Embryonic facial prominence (tissue), 1 donor: ENCODE results near the gene APEX2.
"Not testable (repeated sequence)": the region's sequence is repeated elsewhere in the genome, so short reads cannot be mapped to it uniquely, and the experiment has no call there.

Experiments used
- DNase-seq: peaks from one replicate; pipeline ENCODE4 v3.0.0-alpha.2; 2016; ENCODE audit errors: extremely low spot score

APEX2 gene, protein sequence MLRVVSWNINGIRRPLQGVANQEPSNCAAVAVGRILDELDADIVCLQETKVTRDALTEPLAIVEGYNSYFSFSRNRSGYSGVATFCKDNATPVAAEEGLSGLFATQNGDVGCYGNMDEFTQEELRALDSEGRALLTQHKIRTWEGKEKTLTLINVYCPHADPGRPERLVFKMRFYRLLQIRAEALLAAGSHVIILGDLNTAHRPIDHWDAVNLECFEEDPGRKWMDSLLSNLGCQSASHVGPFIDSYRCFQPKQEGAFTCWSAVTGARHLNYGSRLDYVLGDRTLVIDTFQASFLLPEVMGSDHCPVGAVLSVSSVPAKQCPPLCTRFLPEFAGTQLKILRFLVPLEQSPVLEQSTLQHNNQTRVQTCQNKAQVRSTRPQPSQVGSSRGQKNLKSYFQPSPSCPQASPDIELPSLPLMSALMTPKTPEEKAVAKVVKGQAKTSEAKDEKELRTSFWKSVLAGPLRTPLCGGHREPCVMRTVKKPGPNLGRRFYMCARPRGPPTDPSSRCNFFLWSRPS

DNA sequence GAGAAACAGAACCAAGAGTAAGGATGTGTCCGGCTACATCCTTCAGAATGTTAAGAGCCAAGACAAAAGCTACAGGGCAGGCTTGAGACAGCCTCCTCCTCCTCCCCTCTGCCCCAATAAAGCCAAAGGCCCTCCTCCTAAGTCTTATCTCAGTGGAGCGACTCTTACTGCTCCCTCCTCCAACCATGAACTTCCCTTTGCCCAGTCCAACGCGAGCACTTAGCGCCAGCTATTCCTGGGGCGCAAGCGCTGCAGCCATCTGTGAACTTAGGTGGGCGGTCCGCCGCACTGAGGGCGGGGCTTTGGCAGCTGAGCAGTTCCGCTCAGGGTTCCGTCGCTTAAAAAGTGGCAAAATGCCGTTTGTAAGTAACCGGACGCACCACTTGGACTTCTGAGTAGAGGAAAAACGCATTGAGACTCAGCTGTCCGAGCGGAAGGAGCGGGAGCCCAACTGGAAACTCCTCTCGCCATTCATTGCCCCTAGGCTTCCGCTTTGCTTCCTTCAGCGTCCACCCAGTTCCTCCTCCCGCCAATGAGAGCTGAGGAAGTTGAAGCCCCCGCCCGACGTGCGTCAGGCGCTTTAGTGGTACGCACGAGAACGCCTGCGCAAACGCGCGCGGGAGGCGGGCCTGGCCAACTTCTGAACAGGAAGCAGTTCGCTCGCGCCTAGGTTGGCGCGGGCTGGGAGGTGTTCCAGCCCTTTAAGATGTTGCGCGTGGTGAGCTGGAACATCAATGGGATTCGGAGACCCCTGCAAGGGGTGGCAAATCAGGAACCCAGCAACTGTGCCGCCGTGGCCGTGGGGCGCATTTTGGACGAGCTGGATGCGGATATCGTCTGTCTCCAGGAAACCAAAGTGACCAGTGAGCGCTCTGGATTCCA is at the start of gene APEX2:
TSS of gene APEX2 (plus strand) at position 647 of the 882 bp plus-strand sequence. CDS start at position 707, 60 bp downstream.
- DNase-seq = peak; percentile 71

GRCh38 chrX:54950730-54951375 is 49.3 kb upstream of the APEX2 start:
- no peak for DNase-seq

- DNase-seq = no peak
Observed at GRCh38 chrX:54961750-54962149, 38.4 kb upstream of the APEX2 start.

- DNase-seq = no peak
Observed at GRCh38 chrX:54964766-54965497, 35.2 kb upstream of the APEX2 start.

DNA sequence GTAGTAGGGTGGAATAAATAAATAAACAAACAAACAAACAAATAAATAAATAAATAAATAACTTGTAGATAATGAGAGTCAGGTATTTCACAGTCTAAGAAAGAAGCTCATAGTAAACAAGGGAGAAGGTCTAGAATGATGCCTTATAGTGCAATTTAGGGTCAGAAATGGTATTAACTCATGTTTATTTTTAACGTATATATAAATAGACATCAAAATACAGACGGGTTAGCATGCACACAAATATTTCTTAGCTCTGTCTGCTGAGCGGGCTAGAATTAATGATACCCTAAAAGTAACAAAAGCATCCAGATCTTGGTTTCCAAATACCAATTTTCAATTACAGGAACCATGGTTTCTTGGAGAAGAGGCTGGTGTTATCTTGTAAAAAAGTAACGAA is 22.8 kb upstream of the APEX2 start:
- no peak for DNase-seq

DNA sequence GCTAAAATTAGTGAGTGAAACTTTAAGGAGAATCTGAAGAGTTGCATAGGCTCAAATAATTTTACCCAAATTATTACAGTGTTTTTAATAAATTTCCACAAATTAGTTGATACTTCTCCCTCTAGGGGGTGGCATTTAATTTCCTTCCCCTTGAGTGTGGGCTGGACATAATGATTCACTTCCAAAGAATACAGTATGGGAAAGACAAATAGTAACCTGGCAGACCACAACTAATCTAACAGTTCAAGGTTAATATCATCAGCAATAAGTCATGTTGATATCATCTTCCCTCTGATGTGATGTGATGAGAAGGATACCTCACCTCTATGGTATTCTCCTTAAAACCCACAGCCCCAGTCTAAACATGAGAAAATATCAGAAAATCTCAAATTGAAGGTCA is 21.7 kb upstream of the APEX2 start:
- no peak for DNase-seq

DNA sequence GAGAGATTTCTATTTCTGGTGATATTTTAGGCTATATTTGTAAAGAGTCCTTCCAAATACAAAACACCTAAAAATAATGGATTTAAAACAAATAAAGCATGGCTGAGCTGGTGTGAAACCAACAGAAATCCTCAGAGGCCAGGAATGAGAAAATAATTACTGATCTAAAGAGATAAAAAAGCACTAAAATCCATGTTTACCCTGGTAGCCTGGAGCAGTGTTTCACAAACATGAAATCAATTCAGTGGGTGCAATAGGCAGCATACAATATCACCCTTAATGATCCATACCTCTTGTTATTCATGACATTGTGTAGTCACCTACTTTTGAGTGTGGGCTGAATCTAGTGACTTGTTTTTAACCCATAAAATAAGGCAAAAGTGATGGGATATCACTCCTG is 20.7 kb upstream of the APEX2 start:
- no peak for DNase-seq

DNA sequence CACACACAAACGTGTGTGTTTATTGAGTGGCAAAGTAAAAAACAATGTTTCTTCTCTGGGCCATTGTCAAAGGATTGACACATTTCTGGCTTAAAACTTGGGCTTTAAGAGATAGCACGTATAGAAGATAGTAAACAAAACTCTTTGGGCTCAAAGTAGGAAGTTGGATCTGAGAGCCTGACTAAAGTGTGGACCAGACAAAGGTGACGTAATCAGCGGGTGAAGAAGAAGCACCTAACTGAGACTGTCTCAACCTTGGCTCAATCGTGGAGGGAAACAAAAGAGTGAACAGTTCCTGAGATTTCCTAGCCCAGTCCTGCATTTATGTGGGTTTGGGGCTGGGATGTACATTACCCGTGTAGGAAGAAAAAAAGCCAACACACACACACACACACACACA is 19.8 kb upstream of the APEX2 start:
- no peak for DNase-seq

- not testable (repeated sequence) for DNase-seq
Observed at GRCh38 chrX:54983306-54983705, 16.9 kb upstream of the APEX2 start.

GRCh38 chrX:54991706-54992105 is 8.5 kb upstream of the APEX2 start:
- DNase-seq = no peak

DNA sequence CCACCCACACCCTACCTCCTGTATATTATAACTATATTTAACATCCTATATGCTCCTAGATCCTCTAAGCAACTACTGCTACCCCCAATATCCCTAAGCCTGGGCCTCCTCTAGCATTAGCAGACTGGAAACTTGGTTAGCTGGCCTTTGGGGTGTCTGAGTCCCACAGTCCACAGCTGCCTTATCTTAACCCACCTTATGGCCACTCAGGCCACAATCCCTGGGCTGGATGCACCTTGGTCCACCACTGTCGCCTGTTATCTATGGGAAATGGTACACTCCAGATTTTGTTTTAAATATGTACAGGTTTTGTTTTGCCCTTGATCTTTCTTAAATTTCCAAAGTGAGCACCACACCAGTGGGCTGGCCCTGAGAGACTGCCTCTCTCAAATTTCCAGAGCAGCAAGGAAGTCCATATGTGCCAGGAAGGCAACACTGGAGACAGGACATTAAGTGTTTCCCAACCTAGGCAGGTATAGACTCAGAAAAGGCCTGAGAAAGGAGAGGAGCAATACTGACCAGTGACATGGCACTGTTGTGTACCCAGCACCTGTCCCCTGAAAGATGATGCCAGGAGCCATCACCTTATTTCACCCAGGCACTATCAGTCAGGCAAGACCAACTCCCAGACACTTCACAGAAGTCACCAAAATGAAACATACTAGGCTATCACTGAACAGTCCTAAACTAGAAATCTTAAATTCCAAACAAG is 7.1 kb upstream of the APEX2 start:
- no peak for DNase-seq

- no peak for DNase-seq
Observed at GRCh38 chrX:54994099-54994498, 6.1 kb upstream of the APEX2 start, which contains the start of gene PFKFB1. TSS of gene PFKFB1 (minus strand) at chrX:54994188. CDS start at chrX:54994007, 181 bp downstream.

GRCh38 chrX:54994668-54995351 is 5.4 kb upstream of the APEX2 start:
- DNase-seq = no peak

GRCh38 chrX:54995621-54996020 is 4.5 kb upstream of the APEX2 start:
- no peak for DNase-seq

DNA sequence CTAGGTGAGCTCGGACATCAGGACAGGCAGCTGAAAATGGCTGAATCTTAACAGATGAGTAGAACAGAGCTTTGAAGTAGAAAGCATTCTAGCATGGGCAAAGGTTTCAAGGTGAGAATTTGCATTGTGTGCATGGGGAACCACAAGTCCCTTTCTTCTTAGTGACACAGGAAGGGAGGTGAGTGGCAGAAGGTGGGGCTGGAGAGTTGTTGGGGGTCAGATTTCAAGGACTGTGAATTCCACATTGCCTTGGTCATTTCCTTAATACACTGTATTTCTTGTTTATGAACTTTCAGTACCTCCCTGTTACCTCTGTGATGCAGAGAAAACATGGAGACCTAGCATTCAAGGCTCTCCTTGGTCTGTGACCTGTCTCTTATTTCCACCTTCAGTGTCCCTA is 4.1 kb downstream of the APEX2 start:
- DNase-seq = no peak

GRCh38 chrX:55005256-55005655 is 5.1 kb downstream of the APEX2 start:
- no peak for DNase-seq

GRCh38 chrX:55006827-55007621 is 6.9 kb downstream of the APEX2 start:
- no peak for DNase-seq

- DNase-seq = no peak
Observed at GRCh38 chrX:55007656-55008055, 7.5 kb downstream of the APEX2 start.
